ENCODE measurements around the gene A3GALT2. TPM values are rescaled to one million over a fixed set of nuclear protein-coding genes. Genes with fewer than 3 reads are reported as not detected.

A3GALT2 gene
- total and polyA plus RNA-seq, 9 of the 15 experiments (the other 6 are each of a cell fraction or from before 2014, with no cell fraction given), result not detected

GRCh38 chr1:33286451-33287185 lies 34.3 kb downstream of the A3GALT2 start:
- ChIA-PET POLR2A (no interaction called here), CTCF (ENCODE audit: low intra/inter-chr PET ratio) (interaction anchor here (0.6 kb wide), 1 partner anchor 53 kb away, joined by 3 read pairs; no protein-coding TSS in a partner anchor)
- no peak overlapping the region for H3K27ac ChIP-seq (ENCODE audit: extremely low read depth, low read depth, low read length)
- ATAC-seq (no peak), DNase-seq (ENCODE audit: extremely low read depth in 1 of 4, low spot score in 3 of 4) (no peak), FAIRE-seq (no peak)
- no TSS peak for BruUV-seq (replicated peaks)
- TF ChIP-seq BCOR (IDR thresholded peaks at IDR 0.05), result no peak
- TF ChIP-seq CTCF (IDR thresholded peaks at IDR 0.05 in 2 of 3, conservative IDR thresholded peaks at IDR 0.05 in 1 of 3; ENCODE audit: insufficient read depth in 2 of 3, low read depth in 1 of 3, low read length in 3 of 3), result no peak
- TF ChIP-seq ATF4 (CRISPR knock-in tag; IDR thresholded peaks at IDR 0.05), result no peak
- TF ChIP-seq RB1 (IDR thresholded peaks at IDR 0.05; ENCODE audit: low read depth), result no peak
- TF ChIP-seq TCF7 (IDR thresholded peaks at IDR 0.05; ENCODE audit: borderline replicate concordance), result no peak
- TF ChIP-seq STAT5A (IDR thresholded peaks at IDR 0.05; ENCODE audit: borderline replicate concordance, low read length), result no peak
- no peak for TF ChIP-seq E4F1 (CRISPR knock-in tag; IDR thresholded peaks at IDR 0.05; ENCODE audit: borderline replicate concordance)
- TF ChIP-seq SMARCA4 (IDR thresholded peaks at IDR 0.05), result no peak
- TF ChIP-seq ZNF79 (CRISPR knock-in tag; IDR thresholded peaks at IDR 0.05; ENCODE audit: low read depth), result no peak
- H3K4me3 ChIP-seq, result no peak overlapping the region
- peaks cover 39 to 43% of the 10 kb centered on the region in 2 experiments for H3K27me3 ChIP-seq (ENCODE audit: control insufficient read depth in 2 of 2, insufficient read depth in 2 of 2, low read length in 2 of 2)
- no peaks in the 10 kb centered on the region; the same call in 1 of the 2 replicates for H4K20me1 ChIP-seq (replicated peaks; ENCODE audit: control insufficient read depth, insufficient read depth, low read length)
- peaks cover 0 to 2% of the 10 kb centered on the region in 2 experiments; a peak in 1 of 5 replicates for H3K4me1 ChIP-seq (replicated peaks in 1 of 2; ENCODE audit: control insufficient read depth in 2 of 2, insufficient read depth in 2 of 2, low read length in 2 of 2)
- H3K4me2 ChIP-seq (ENCODE audit: insufficient read depth, low read length), result no peak overlapping the region
- intact Hi-C loops (cut with micrococcal nuclease) (no loop called here), in situ Hi-C loops (cut with MboI) (no loop called here)
- no peak overlapping the region for H2AFZ ChIP-seq (ENCODE audit: low read depth, low read length)
- H3K9ac ChIP-seq (ENCODE audit: insufficient read depth in 1 of 2, low read depth in 2 of 2, low read length in 2 of 2), result no peak overlapping the region
- no peaks in the 10 kb centered on the region for H3K79me2 ChIP-seq (ENCODE audit: control insufficient read depth, insufficient read depth, low read length)
- 2% methylated on average over 8 of the region's 8 CpGs for WGBS (ENCODE audit: insufficient coverage, low coverage, missing lambda C conversion rate)
- no peaks in the 10 kb centered on the region for H3K36me3 ChIP-seq (ENCODE audit: control insufficient read depth, insufficient read depth, low read length)
- H3K9me3 ChIP-seq (replicated peaks; ENCODE audit: control insufficient read depth, insufficient read depth, low read depth, low read length), result no peaks in the 10 kb centered on the region
- H3K9me1 ChIP-seq (ENCODE audit: control insufficient read depth, insufficient read depth, low read length), result no peaks in the 10 kb centered on the region
